ENCODE data around the gene FLT3LG.

DNA sequence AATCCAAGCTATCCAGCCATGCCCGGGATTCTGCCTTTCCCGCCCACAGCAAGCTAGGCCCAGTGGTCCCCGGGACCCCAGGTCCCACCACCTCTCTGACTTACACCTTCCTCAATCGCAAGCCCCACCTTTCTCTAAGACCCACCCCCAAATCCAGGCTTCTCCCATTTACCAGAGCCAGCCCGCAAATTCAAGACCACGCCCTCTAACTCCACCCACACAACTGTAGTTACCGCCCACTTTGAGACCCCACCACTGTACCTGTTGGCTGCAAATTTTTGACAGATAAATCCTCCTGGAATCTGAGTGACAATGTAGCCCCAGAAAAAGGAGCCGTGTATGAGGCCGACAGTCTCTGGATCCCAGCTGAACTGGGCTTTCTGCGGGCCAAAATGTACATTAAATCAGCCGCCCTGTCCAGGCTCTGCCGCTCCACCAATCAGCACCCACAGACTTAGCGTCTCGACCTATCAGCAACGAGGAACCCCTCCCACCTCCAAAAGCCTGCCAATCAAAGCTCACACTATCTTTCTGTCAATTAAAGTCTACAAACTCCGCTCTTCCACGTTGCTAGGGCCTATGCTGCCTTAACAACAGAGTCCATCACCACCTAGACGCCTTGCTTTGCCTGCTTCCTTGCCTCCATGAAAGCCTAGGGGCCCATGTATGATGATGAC, 39.0 kb upstream of the FLT3LG start:
- TF ChIP-seq, protein P1, sequence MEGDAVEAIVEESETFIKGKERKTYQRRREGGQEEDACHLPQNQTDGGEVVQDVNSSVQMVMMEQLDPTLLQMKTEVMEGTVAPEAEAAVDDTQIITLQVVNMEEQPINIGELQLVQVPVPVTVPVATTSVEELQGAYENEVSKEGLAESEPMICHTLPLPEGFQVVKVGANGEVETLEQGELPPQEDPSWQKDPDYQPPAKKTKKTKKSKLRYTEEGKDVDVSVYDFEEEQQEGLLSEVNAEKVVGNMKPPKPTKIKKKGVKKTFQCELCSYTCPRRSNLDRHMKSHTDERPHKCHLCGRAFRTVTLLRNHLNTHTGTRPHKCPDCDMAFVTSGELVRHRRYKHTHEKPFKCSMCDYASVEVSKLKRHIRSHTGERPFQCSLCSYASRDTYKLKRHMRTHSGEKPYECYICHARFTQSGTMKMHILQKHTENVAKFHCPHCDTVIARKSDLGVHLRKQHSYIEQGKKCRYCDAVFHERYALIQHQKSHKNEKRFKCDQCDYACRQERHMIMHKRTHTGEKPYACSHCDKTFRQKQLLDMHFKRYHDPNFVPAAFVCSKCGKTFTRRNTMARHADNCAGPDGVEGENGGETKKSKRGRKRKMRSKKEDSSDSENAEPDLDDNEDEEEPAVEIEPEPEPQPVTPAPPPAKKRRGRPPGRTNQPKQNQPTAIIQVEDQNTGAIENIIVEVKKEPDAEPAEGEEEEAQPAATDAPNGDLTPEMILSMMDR (IDR thresholded peaks at IDR 0.05), result no peak
- no peak for TF ChIP-seq POLR2AphosphoS5 (IDR thresholded peaks at IDR 0.05; ENCODE audit: low read depth, low read length)
- TF ChIP-seq SIN3A (IDR thresholded peaks at IDR 0.05; ENCODE audit: borderline replicate concordance, insufficient read depth, low read depth, low read length), result no peak
- TF ChIP-seq TCF7L2 (IDR thresholded peaks at IDR 0.05; ENCODE audit: low read depth, low read length), result no peak
